Coronary artery (tissue), 2 donors: ENCODE data around the gene DDX39A.

Source experiments
- DNase-seq: peaks from one replicate; pipeline ENCODE4 v3.0.0-alpha.2; 2017; ENCODE audit warnings: low spot score
- H3K27ac ChIP-seq, 2 donors: fragments of 200-600 bp; sonication (generic); one replicate each; pipeline ENCODE4 v1.5.1; 2016 to 2019
- H3K4me3 ChIP-seq: fragments of 200-600 bp; sonication (generic); 2 replicates; pipeline ENCODE4 v1.5.1; 2016; ENCODE audit warnings: mild to moderate bottlenecking, moderate library complexity
- CTCF ChIP-seq: fragments of 200-600 bp; sonication (generic); IDR thresholded peaks from one replicate; pipeline ENCODE4 v1.5.1; 2019; ENCODE audit warnings: antibody characterized with exemption

The DDX39A gene

GRCh38 chr19:14450876-14451275 lies 31.7 kb upstream of the DDX39A start:
- Histone ChIP-seq H3K27ac (no peak overlapping the region), H3K4me3 (no peak overlapping the region)
- no peak for DNase-seq
- TF ChIP-seq CTCF: no peak

- DNase-seq: no peak
- Histone ChIP-seq H3K4me3 (no peak overlapping the region), H3K27ac (no peak overlapping the region)
- TF ChIP-seq CTCF: no peak
These were observed 31.2 kb upstream of the DDX39A start for GRCh38 chr19:14450168-14450874.

- DNase-seq: no peak
- Histone ChIP-seq H3K4me3 (no peak overlapping the region), H3K27ac (no peak overlapping the region)
- TF ChIP-seq CTCF: no peak
These were observed 30.2 kb upstream of the DDX39A start for GRCh38 chr19:14449321-14449720.

- Histone ChIP-seq H3K27ac (no peak overlapping the region), H3K4me3 (no peak overlapping the region)
- no peak for DNase-seq
- TF ChIP-seq CTCF: no peak
These were observed 27.3 kb upstream of the DDX39A start for GRCh38 chr19:14446336-14447036.

- Histone ChIP-seq H3K4me3 (no peak overlapping the region), H3K27ac (no peak overlapping the region)
- no peak for DNase-seq
- TF ChIP-seq CTCF: no peak
These were observed 24.6 kb upstream of the DDX39A start for GRCh38 chr19:14443632-14444216.

GRCh38 chr19:14442891-14443631 lies 23.9 kb upstream of the DDX39A start:
- no peak for DNase-seq
- H3K27ac ChIP-seq: no peak overlapping the region
- no peak for TF ChIP-seq CTCF
- H3K4me3 ChIP-seq: no peak overlapping the region
